Stimulated activated CD8-positive, alpha-beta memory T cell treated with anti-CD3 and anti-CD28 coated beads, Interleukin-4, amount 100 ng/mL, for 48 hours (primary cell): ENCODE results near the gene FCMR.
"Not testable (repeated sequence)": the region's sequence is repeated elsewhere in the genome, so short reads cannot be mapped to it uniquely, and the experiment has no call there.

Experiments used
- DNase-seq: peaks from one replicate; pipeline ENCODE4 v3.0.0-alpha.2; 2020

The FCMR gene

DNA sequence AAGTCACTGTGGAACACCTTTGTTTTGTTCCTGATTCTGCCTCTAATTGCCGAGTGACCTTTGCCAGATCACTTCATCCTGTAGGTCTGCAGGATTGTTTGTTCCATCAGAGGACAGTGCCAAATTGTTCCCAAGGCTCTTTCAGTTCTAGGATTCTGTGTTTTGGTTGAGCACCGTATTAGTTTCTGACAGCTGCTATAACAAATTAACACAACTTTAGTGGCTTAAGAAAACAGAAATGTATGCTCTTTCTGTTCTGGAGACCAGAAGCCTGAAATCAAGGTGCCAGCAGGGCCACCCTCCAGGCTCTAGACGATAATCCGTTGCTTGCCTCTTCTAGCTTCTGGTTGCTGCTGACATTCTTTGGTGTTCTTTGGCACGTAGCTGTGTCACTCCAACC lies 27.9 kb upstream of the FCMR start:
- no peak for DNase-seq

GRCh38 chr1:206949208-206949607 lies 27.5 kb upstream of the FCMR start:
- DNase-seq, result no peak

DNA sequence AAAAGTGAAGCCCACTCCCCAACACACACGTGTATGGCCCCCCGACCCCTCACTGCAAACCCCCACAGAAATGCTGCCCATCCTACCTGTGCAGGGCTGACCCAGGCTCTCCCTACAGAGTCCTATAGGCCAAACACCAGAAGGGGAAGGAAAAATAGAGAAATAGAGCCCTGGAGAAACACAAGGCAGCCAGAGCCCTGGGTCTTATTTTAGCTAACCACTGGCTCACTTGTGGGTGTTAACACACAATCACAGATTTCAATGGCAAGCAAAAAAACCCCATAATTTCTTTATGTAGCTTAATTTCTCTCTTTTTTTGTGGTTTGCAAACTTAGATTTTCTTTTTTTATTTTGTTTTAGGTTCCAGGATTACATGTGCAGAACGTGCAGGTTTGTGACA lies 25.5 kb upstream of the FCMR start:
- DNase-seq, result no peak

DNA sequence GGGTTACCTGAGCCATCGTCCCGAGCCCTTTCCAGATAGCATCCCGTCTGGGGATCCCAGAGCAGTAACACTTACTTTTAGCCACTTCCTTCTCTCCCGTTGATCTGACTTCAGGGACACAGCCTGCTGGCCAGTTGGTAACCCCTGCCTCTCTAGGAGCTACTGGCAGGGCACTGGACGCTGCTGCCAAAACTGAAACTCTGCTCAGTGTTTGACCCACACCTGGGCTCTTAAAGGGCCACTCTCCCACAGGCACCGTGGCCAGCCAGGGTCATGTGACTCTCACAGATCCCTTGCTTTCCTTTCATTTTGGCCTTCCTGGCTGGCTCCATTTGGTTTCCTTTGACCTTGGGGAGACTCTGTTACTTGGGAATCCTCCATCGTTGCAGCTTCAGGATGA lies 24.5 kb upstream of the FCMR start, which contains the start of gene PIGR:
Gene PIGR (minus strand): TSS at position 206 of the 400 bp plus-strand sequence. CDS start 5,935 bp downstream, outside the sequence.
- no peak for DNase-seq

- no peak for DNase-seq
Observed at GRCh38 chr1:206945779-206946178, 24.0 kb upstream of the FCMR start.

DNA sequence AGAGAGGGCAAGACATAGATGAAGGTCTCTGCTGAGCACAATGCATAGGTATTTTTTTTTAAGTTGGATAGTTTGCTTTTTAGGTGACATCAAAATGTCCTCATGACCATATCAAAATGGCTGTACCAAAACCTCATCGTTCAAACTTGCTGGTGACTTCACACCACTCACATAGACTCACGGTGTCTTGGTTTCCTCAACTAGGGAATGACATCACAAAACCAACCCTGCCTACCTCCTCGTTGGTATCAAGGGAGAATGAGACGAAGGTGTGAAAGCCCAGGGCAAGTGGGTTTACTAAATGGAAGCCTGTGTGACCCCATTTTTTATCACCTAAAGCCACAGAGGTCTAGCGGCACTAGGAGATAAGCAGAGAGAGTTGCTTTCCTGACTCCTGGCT lies 23.0 kb upstream of the FCMR start:
- no peak for DNase-seq

GRCh38 chr1:206941766-206942418 lies 20.2 kb upstream of the FCMR start:
- DNase-seq, result no peak

- no peak for DNase-seq
Observed at GRCh38 chr1:206940588-206940936, 18.8 kb upstream of the FCMR start.

GRCh38 chr1:206939841-206940587 lies 18.3 kb upstream of the FCMR start:
- DNase-seq, result no peak

GRCh38 chr1:206939131-206939530 lies 17.4 kb upstream of the FCMR start:
- no peak for DNase-seq

GRCh38 chr1:206937425-206937824 lies 15.7 kb upstream of the FCMR start:
- no peak for DNase-seq

- DNase-seq, result peak; percentile 75
Observed at GRCh38 chr1:206935491-206936067, 13.8 kb upstream of the FCMR start.

DNA sequence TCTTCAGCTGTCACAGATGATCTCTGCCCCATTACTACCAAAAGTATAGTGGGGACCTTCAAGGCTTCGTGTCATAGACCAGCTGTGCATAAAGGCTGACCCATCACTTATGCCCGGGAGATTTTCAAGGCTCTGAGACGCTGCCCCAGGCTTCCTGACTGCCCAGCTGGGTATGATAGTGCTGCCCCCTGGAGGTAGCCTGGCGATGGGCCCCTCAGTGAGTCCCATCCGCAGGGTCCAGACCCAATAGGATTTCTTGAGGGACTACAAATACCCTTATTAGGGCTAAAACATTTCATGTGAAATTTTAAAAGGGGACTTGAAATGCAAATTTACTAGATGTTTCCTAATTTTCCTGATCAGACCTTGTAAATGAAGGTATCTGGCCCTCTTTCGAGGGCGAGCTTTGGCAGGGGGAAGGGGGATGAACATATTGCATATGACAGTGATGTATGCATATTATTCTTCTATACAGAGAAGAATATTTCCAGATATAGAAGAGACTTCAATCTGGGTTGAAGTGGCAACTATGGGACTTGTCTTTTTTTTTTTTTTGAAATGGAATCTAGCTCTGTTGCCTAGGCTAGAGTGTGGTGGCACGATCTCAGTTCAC lies 11.7 kb upstream of the FCMR start:
- peak; percentile 86 for DNase-seq

GRCh38 chr1:206932177-206932576 lies 10.4 kb upstream of the FCMR start:
- no peak for DNase-seq

GRCh38 chr1:206931709-206932108 lies 10.0 kb upstream of the FCMR start:
- no peak for DNase-seq

GRCh38 chr1:206930210-206930798 lies 8.6 kb upstream of the FCMR start:
- DNase-seq, result peak; percentile 76

DNA sequence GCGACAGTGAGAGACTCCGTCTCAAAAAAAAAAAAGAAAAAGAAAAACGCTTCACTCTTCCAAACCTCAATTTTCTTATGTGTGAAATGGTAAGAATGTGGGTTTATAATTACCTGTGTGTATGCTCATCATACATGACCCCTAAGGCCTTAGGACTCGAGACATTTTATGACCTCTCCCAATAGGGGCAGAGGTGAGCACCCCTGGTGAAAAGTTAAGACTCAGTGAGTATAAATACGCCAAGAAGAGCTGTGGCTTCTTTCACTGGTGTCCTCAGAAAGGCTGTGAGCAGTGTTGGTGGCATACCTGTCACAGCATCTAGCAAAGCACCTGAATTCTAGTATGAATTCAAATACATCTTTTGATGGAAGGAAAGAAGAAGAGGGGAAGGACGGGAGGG lies 7.8 kb upstream of the FCMR start:
- DNase-seq, result no peak

GRCh38 chr1:206926286-206926685 lies 4.5 kb upstream of the FCMR start:
- DNase-seq, result no peak

DNA sequence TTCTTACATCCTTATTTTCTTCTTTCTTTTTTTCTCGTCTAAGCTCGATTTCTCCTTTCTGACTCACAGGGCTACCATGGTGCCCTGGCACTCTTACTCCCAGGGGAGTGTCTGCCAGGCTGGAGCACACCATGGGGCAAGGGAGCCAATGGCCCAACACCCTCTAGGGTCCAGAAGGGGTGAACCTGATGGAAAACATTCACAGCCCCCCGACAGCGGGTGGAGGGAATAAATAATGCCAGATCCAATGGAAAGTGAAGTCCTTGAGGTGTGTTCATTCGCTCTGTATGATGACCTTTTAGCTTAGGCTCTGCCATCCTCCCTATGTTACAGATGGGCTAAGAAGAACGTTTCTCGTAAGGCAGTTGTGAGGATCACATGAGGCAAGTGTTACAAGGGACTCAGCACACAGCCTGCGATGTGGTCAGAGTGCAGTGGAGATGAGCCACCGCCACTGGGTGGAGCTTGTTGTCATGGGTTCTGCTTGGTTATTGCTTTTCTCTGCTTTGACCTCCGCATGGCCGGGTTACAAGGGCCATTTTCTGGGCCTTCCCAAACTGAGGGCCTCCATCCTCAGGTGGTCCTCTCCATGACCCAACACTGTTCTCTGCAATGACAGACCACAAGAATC lies 3.5 kb upstream of the FCMR start:
- DNase-seq, result peak; percentile 80

GRCh38 chr1:206924592-206925105 lies 2.9 kb upstream of the FCMR start:
- DNase-seq, result peak; percentile 60

GRCh38 chr1:206923961-206924557 lies 2.3 kb upstream of the FCMR start:
- DNase-seq, result not testable (repeated sequence)
